DMS79 (cell line): Measurements from ENCODE around the gene HMGN3.

Source experiments
- DNase-seq: peaks from one replicate; lab custom pipeline; 2025; lab: John Stamatoyannopoulos, UW

The HMGN3 gene

GRCh38 chr6:79232696-79233462 lies 1.6 kb downstream of the HMGN3 start:
- DNase-seq: no peak

DNA sequence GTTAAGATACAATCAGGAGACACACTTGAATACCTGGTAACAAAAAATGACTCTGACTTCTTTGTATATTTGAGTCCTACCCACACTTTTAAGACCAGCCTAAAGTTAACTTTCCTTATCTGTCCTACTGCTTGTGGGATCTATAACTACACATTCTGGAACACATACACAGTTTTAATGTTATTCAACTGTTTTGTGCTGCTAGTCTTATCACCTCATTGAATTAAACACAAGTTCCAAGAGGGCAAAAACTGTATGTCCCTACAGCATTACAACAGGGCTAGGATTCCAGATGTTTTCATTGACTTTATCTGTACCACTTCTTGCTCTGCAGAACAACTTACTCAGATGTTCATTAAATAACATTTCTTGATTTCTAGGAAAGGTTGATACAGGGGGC lies 2.8 kb downstream of the HMGN3 start:
- no peak for DNase-seq

GRCh38 chr6:79231101-79231500 lies 3.4 kb downstream of the HMGN3 start:
- DNase-seq: no peak

GRCh38 chr6:79230149-79230548 lies 4.3 kb downstream of the HMGN3 start:
- DNase-seq: no peak

- DNase-seq: no peak
Measured at GRCh38 chr6:79227445-79227844, 7.0 kb downstream of the HMGN3 start.

GRCh38 chr6:79226660-79227059 lies 7.8 kb downstream of the HMGN3 start:
- DNase-seq: no peak

DNA sequence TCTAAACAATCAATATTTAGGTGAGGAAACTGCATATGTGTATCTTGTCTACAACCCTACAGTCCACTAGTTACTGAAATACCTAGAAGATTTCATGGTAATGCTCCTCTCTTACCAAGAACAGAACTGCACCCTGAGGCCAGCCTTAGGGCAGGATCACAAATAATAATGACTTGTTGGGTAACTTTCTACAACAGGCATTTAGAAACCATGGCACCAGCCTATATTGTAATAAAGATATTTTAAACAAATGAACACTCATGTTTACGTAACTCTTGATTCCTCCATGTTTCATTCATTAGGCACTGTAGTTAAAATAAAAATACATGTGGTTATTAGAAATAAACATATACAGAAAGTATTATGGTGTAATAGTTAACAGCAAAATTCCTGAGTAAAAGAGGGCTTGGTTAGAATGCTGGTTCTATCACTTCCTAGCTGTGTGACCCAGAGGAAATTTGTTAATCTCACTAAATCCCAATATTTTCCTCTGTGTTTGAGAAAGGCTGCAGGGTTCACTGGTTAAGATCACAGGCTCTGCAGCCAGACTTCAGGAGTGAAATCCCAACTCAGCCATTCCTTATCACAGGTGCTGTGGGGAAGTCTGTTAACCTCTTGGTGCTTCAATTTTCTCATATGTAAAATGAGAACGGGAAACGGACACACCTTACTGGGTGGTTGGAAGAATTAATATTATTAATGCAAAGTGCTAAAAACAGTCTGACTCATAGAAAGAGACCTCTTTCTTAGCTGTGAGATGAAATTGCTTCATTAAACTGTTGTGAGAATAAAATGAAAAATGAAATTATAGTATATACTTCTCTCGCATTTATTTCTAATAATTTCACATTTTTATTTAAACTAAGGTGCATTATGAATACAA lies 8.5 kb downstream of the HMGN3 start:
- no peak for DNase-seq

- no peak for DNase-seq
Measured at GRCh38 chr6:79223611-79224404, 10.7 kb downstream of the HMGN3 start.

DNA sequence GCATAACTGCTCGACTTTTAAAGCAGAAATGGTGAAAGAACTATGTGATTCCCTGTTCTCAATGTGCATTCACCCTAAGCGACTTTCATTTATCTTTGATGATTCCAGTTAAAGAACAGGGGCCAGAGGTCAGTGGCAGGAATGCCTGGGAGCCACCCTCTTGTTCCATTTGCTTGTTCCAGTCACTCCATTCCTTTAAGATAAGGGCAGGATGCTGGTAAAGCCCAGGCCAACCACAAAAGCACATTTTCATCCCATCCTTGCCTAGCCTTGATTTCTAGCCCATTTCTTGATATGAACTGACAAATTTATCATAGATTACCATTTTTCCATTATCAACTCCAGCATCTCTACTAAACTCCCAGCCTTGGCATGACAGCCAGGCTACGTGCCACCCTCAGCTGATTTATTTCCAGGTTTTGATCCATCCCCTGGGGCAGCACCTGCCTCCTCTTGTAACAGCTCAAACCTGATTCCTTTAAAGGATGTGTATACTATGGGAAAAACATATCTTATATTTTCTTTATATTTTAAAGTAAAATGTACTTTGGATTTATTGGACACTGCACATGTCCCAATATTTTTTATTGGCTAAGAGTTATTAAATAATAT lies 19.2 kb downstream of the HMGN3 start:
- DNase-seq: no peak

DNA sequence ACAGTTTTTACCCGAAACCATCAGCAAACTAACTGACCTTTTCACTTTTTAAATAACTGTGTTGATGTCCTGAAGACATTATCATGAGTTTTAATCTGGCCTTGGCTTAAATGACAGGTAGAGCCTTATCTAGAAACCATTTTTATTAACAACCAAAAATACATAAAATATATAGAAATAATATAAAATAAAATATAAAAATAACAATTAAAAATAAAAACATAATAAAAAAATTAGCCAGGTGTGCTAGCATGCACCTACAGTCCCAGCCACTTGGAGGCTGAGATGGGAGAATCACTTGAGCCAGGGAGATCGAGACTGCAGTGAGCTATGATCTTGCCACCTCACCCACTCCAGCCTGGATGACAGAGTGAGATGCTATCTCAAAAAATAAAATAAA lies 21.6 kb downstream of the HMGN3 start:
- DNase-seq: no peak

GRCh38 chr6:79208816-79209215 lies 25.7 kb downstream of the HMGN3 start:
- no peak for DNase-seq

- DNase-seq: no peak
Measured at GRCh38 chr6:79203753-79204253, 30.7 kb downstream of the HMGN3 start.

DNA sequence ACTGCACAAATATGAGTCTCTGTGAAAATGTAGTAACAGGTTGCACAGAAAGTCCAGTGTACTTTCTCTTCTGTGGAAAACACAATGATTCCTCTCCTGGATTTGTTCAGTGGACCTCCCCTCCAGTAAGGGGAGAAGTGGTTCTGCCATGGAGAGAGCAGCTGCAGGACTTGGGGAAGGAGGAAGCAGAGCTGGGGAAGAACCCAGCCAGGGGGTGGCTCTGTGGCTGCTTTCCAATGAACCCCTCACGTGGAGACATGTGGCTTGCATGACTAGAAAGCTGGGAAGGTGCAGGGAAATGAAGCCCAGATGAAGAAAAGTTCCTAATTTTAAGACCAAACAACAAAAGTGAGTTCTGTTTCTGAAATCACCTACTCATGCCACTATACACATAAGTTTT lies 31.9 kb downstream of the HMGN3 start:
- DNase-seq: no peak

DNA sequence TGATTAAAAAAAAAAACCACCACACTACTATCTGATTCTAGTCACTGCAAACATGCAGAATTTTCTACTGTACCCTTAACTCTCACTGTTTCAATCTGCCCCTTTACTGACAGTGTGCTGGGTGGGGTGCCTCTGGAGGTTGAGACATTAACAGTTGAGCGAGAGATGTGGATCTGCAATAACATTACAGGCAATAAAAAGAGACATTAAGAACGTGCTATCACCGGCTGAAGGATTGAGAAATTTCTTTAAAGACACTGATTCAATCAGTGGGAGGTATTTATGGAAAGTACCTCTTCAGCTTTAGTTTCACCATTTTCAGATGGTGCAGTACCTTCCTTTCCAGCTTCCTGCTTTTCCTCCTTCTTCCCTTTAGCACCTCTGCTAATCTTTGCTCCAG lies 32.5 kb downstream of the HMGN3 start:
- no peak for DNase-seq

GRCh38 chr6:79201143-79201542 lies 33.3 kb downstream of the HMGN3 start:
- DNase-seq: no peak

DNA sequence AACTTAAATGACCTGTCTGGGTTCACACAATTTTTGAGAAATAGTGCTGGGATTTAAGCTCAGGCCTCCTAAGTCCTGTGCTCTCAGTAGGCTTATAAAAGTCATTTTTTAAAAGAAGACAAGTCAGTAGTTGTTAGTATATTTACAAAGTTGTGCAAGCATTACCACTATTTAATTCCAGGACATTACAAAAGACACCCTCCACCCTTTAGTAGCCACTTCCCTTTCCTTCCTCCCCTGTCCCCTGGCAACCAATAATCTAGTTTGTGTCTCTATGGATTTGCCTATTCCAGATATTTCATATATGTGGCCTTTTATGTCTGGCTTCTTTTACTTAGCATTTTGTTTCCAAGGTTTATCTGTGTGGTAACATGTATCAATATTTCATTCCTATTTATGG lies 37.6 kb downstream of the HMGN3 start:
- no peak for DNase-seq

- no peak for DNase-seq
Measured at GRCh38 chr6:79193971-79194370, 40.5 kb downstream of the HMGN3 start.

- no peak for DNase-seq
Measured at GRCh38 chr6:79189760-79190350, 44.6 kb downstream of the HMGN3 start.

- no peak for DNase-seq
Measured at GRCh38 chr6:79188885-79189480, 45.5 kb downstream of the HMGN3 start.

DNA sequence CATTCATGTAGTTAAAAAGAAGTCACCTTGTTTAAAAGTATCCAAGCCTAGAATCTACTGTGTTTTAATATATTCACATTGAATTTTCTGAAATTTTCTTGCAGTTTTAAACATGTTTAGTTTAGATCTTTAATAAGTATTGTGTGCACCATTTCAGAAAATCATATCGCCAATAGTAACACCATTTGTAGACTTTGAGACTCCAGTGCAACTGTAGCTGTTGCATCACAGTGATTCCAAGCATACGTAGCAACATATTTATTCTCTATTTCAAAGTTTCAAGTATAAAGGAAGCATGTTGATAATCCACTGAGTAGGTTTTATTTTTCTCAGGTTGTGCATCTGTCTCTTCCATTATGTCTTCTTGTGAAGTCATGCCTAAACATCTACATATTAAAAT lies 46.4 kb downstream of the HMGN3 start:
- no peak for DNase-seq

GRCh38 chr6:79186564-79186963 lies 47.9 kb downstream of the HMGN3 start:
- DNase-seq: no peak
